SK-N-SH (cell line): ENCODE measurements around the gene FAT3. TPM values are rescaled to one million over a fixed set of nuclear protein-coding genes. Genes with fewer than 3 reads are reported as not detected.

Experiments
- CTCF ChIA-PET: fragments of 300-600, 350-600 bp; formaldehyde crosslinking; extraction: SDS; loops from one replicate; lab custom pipeline; 2021; lab: Yijun Ruan, JAX
- POLR2A ChIA-PET: fragments of 350-600 bp; sonication (Branson Sonifier 250); formaldehyde crosslinking; extraction: SDS; loops from one replicate; lab custom pipeline; 2020; ENCODE audit warnings: antibody characterized with exemption, inconsistent platforms; lab: Yijun Ruan, JAX
- DNase-seq: peaks from one replicate; pipeline ENCODE4 v3.0.0; 2012
- H2AFZ ChIP-seq: fragments of 200-600 bp; sonication (generic); 2 replicates; pipeline ENCODE4 v1.8.1; 2016; ENCODE audit warnings: antibody characterized with exemption, mild to moderate bottlenecking, low read depth
- H3F3A ChIP-seq: fragments of 200-600 bp; sonication (generic); replicated peaks from 2 replicates; pipeline ENCODE3; 2016; ENCODE audit warnings: antibody characterized with exemption, mild to moderate bottlenecking; ENCODE audit not compliant: insufficient read depth
- H3K27ac ChIP-seq, 2 experiments: fragments of 200-500 bp in 1 of 2; fragments of 200-600 bp in 1 of 2; sonication (Bioruptor generic) in 1 of 2; sonication (generic), shearing (Covaris generic) in 1 of 2; 2 replicates each; pipeline versions ENCODE4 v1.5.1 to v1.6.1; 2014 to 2016; ENCODE audit warnings: low read depth in 2 of 2, inconsistent platforms in 1 of 2, low read length in 1 of 2, mild to moderate bottlenecking in 1 of 2, mixed read lengths in 1 of 2
- H3K27me3 ChIP-seq: fragments of 200-600 bp; sonication (generic), shearing (Covaris generic); 2 replicates; pipeline ENCODE4 v1.6.1; 2016; ENCODE audit warnings: mixed run types; ENCODE audit not compliant: insufficient read depth
- H3K36me3 ChIP-seq, 2 experiments: fragments of 200-500 bp in 1 of 2; fragments of 200-600 bp in 1 of 2; sonication (Bioruptor generic) in 1 of 2; sonication (generic) in 1 of 2; replicated peaks in 1 of 2; 2 replicates each; pipeline versions ENCODE3 to v1.5.1; 2014 to 2016; ENCODE audit warnings: low read length in 1 of 2, mild to moderate bottlenecking in 1 of 2; ENCODE audit not compliant: insufficient read depth in 2 of 2, control insufficient read depth in 1 of 2
- H3K4me1 ChIP-seq, 2 experiments: fragments of 200-500 bp in 1 of 2; fragments of 200-600 bp in 1 of 2; sonication (Bioruptor generic) in 1 of 2; sonication (generic), shearing (Covaris generic) in 1 of 2; 2 replicates each; pipeline versions ENCODE4 v1.5.1 to v1.6.1; 2014 to 2016; ENCODE audit warnings: low read depth in 1 of 2, low read length in 1 of 2, mixed run types in 1 of 2; ENCODE audit not compliant: insufficient read depth in 2 of 2, control insufficient read depth in 1 of 2
- H3K4me2 ChIP-seq: fragments of 200-600 bp; sonication (generic), shearing (Covaris generic); 2 replicates; pipeline ENCODE4 v1.6.1; 2017; ENCODE audit warnings: mixed run types
- H3K4me3 ChIP-seq, 2 experiments: fragments of 200-500 bp in 1 of 2; fragments of 200-600 bp in 1 of 2; sonication (Bioruptor generic) in 1 of 2; sonication (generic), shearing (Covaris generic) in 1 of 2; 2 replicates each; pipeline versions ENCODE4 v1.5.1 to v1.8.1; 2014 to 2016; ENCODE audit warnings: low read depth in 2 of 2, inconsistent platforms in 1 of 2, low read length in 1 of 2, mild to moderate bottlenecking in 1 of 2, mixed read lengths in 1 of 2, moderate library complexity in 1 of 2
- H3K79me2 ChIP-seq: fragments of 200-600 bp; sonication (generic); 2 replicates; pipeline ENCODE4 v1.8.1; 2017; ENCODE audit warnings: mild to moderate bottlenecking; ENCODE audit not compliant: insufficient read depth
- H3K9ac ChIP-seq: fragments of 200-600 bp; sonication (generic); 2 replicates; pipeline ENCODE4 v1.6.1; 2017; ENCODE audit warnings: mixed run types
- H3K9me2 ChIP-seq: fragments of 200-600 bp; sonication (generic); 2 replicates; pipeline ENCODE4 v1.6.1; 2017; ENCODE audit warnings: mixed run types
- H3K9me3 ChIP-seq: fragments of 200-600 bp; sonication (generic); 2 replicates; pipeline ENCODE4 v1.6.1; 2017; ENCODE audit warnings: mixed run types, mild to moderate bottlenecking, moderate library complexity
- H4K20me1 ChIP-seq: fragments of 200-600 bp; sonication (generic); 2 replicates; pipeline ENCODE4 v1.6.1; 2017; ENCODE audit warnings: mild to moderate bottlenecking, mixed run types; ENCODE audit not compliant: insufficient read depth
- CHD2 ChIP-seq: fragments of 150-350 bp; IDR thresholded peaks from 2 replicates; pipeline ENCODE4 v1.6.1; 2018; ENCODE audit warnings: low read length; ENCODE audit not compliant: partially characterized antibody
- ELF1 ChIP-seq: IDR thresholded peaks from 2 replicates; pipeline ENCODE4 v1.4.0; 2012
- FOSL2 ChIP-seq: IDR thresholded peaks from 2 replicates; pipeline ENCODE4 v1.4.0; 2012; ENCODE audit warnings: low read depth, mild to moderate bottlenecking, moderate library complexity, borderline replicate concordance
- GABPA ChIP-seq: IDR thresholded peaks from 2 replicates; pipeline ENCODE4 v1.4.0; 2012; ENCODE audit warnings: low read depth, mild to moderate bottlenecking
- GATA2 ChIP-seq: sonication (generic); formaldehyde crosslinking; IDR thresholded peaks from 2 replicates; pipeline ENCODE4 v1.5.0; 2020; ENCODE audit warnings: mild to moderate bottlenecking, missing genetic modification reagents
- IRF3 ChIP-seq: fragments of 150-350 bp; IDR thresholded peaks from 2 replicates; pipeline ENCODE4 v1.6.1; 2016; ENCODE audit warnings: mild to moderate bottlenecking, low read depth, low read length
- JUND ChIP-seq: IDR thresholded peaks from 2 replicates; pipeline ENCODE4 v1.4.0; 2012
- MXI1 ChIP-seq: IDR thresholded peaks from 2 replicates; pipeline ENCODE4 v1.6.1; 2012; ENCODE audit warnings: mild to moderate bottlenecking, low read depth, low read length, improper control_type of control experiment
- NFIC ChIP-seq: IDR thresholded peaks from 2 replicates; pipeline ENCODE4 v1.4.0; 2012; ENCODE audit warnings: borderline replicate concordance
- PBX3 ChIP-seq: IDR thresholded peaks from 2 replicates; pipeline ENCODE4; 2012
- RCOR1 ChIP-seq: fragments of 150-350 bp; IDR thresholded peaks from 2 replicates; pipeline ENCODE4 v1.6.1; 2017; ENCODE audit warnings: antibody characterized with exemption, low read length
- RFX5 ChIP-seq: IDR thresholded peaks from 2 replicates; pipeline ENCODE4 v1.6.1; 2012; ENCODE audit warnings: mild to moderate bottlenecking, improper control_type of control experiment, low read length
- RXRA ChIP-seq: IDR thresholded peaks from 2 replicates; pipeline ENCODE4 v1.4.0; 2012; ENCODE audit warnings: low read depth, mild to moderate bottlenecking, borderline replicate concordance
- TCF12 ChIP-seq: IDR thresholded peaks from 2 replicates; pipeline ENCODE4 v1.4.0; 2012
- USF1 ChIP-seq: IDR thresholded peaks from 2 replicates; pipeline ENCODE4 v1.4.0; 2012; ENCODE audit warnings: low read depth, borderline replicate concordance
- USF2 ChIP-seq: fragments of 150-350 bp; IDR thresholded peaks from 2 replicates; pipeline ENCODE4 v1.6.1; 2017; ENCODE audit warnings: antibody characterized with exemption, low read length, low read depth, borderline replicate concordance
- YY1 ChIP-seq: IDR thresholded peaks from 2 replicates; pipeline ENCODE4 v1.4.0; 2012; ENCODE audit warnings: low read depth, mild to moderate bottlenecking
- WGBS: methylation state at CpG from one replicate; pipeline ENCODE4 v1.1.6; 2017; ENCODE audit warnings: low lambda C conversion rate; 5-methylcytosine and 5-hydroxymethylcytosine counted together
- polyA plus RNA-seq, 3 experiments: library from polyadenylated mRNA; depleted of rRNA; stranded (reverse); fragments of >200 nt; gene quantifications; 2 replicates each; pipeline ENCODE4 v1.2.3, GENCODE V29; 2012

The FAT3 gene
- polyA plus RNA-seq, 1 of the 3 experiments (the other 2 are of a cell fraction), result 0.87 TPM

- no peak for TF ChIP-seq USF1
These were observed 26.4 kb upstream of the FAT3 start (continued) for GRCh38 chr11:92198268-92198667.

- TF ChIP-seq ELF1 (no peak), MXI1 (no peak), RFX5 (no peak), NFIC (no peak), USF1 (no peak), GABPA (no peak)
- H3K27me3 ChIP-seq, result no peaks in the 10 kb centered on the region
- DNase-seq, result no peak
- no peaks in the 10 kb centered on the region for H3K79me2 ChIP-seq
- H3K9me3 ChIP-seq, result no peaks in the 10 kb centered on the region
- no peaks in the 10 kb centered on the region for H3F3A ChIP-seq
- WGBS, result 62% methylated on average over 3 of the region's 3 CpGs
- H3K4me1 ChIP-seq, result no peaks in the 10 kb centered on the region
- no peaks in the 10 kb centered on the region for H3K36me3 ChIP-seq
- no peaks in the 10 kb centered on the region for H4K20me1 ChIP-seq
- H3K4me3 ChIP-seq, result no peak overlapping the region
- ChIA-PET CTCF (interaction anchor here (1.1 kb wide), 1 partner anchor 11 kb away, joined by 3 read pairs; no protein-coding TSS in a partner anchor), POLR2A (no interaction called here)
- no peak overlapping the region for H3K27ac ChIP-seq
- H3K9ac ChIP-seq, result no peak overlapping the region
- H3K9me2 ChIP-seq, result no peaks in the 10 kb centered on the region
- no peak overlapping the region for H3K4me2 ChIP-seq
- no peak overlapping the region for H2AFZ ChIP-seq
These were observed 24.6 kb upstream of the FAT3 start for GRCh38 chr11:92199991-92200390.

- ChIA-PET POLR2A (no interaction called here), CTCF (no interaction called here)
- Histone ChIP-seq H3K4me2 (no peak overlapping the region), H3K9me3 (no peaks in the 10 kb centered on the region), H3F3A (no peaks in the 10 kb centered on the region), H3K9ac (no peak overlapping the region), H3K9me2 (no peaks in the 10 kb centered on the region), H3K27me3 (no peaks in the 10 kb centered on the region), H3K79me2 (no peaks in the 10 kb centered on the region), H3K36me3 (no peaks in the 10 kb centered on the region), H2AFZ (no peak overlapping the region), H4K20me1 (no peaks in the 10 kb centered on the region), H3K27ac (no peak overlapping the region), H3K4me1 (no peaks in the 10 kb centered on the region), H3K4me3 (no peak overlapping the region)
- no peak for DNase-seq
- TF ChIP-seq IRF3, result no peak
- no peak for TF ChIP-seq RXRA
- no peak for TF ChIP-seq RCOR1
- TF ChIP-seq MXI1, result no peak
- TF ChIP-seq CHD2, result no peak
- TF ChIP-seq GATA2 (CRISPR knock-in tag), result no peak
- TF ChIP-seq JUND, result no peak
- TF ChIP-seq YY1, result no peak
- no peak for TF ChIP-seq USF2
- TF ChIP-seq USF1, result no peak
- no peak for TF ChIP-seq FOSL2
- TF ChIP-seq TCF12, result no peak
- TF ChIP-seq NFIC, result no peak
- no peak for TF ChIP-seq PBX3
- WGBS, result 88% methylated on average over 2 of the region's 2 CpGs
These were observed 19.9 kb upstream of the FAT3 start for GRCh38 chr11:92204731-92205130.
